HCT116 (cell line): ENCODE results near the gene TRPM8. TPM values are rescaled to one million over a fixed set of nuclear protein-coding genes. Genes with fewer than 3 reads are reported as not detected.

ENCODE experiments used
- ATAC-seq: fragments of 200-7000 bp; cut with Tn5 transposase; 2 replicates; pipeline ENCODE4 v1.9.1; 2020; ENCODE audit warnings: mild to moderate bottlenecking, moderate library complexity
- BruUV-seq: library from RNA; stranded (reverse); fragments of 400-500 nt; replicated peaks from 2 replicates; lab custom pipeline; 2021; lab: Mats Ljungman, UMichigan
- CTCF ChIA-PET: fragments of 300-600 bp; sonication (Branson Sonifier 250); formaldehyde crosslinking; loops from one replicate; lab custom pipeline; 2021; ENCODE audit warnings: antibody characterized with exemption; lab: Charles Lee
- POLR2A ChIA-PET: fragments of 300-600, 350-600 bp; sonication (Branson Sonifier 250); formaldehyde crosslinking; loops from one replicate; lab custom pipeline; 2021; ENCODE audit warnings: antibody characterized with exemption; lab: Charles Lee
- RAD21 ChIA-PET, 2 experiments: fragments of 300-600 bp; sonication (Branson Sonifier 250); formaldehyde crosslinking; loops; one replicate each; lab custom pipeline; 2023; ENCODE audit warnings: low total read pairs in 2 of 2; ENCODE audit not compliant: uncharacterized antibody in 2 of 2, unreplicated experiment in 2 of 2, low non-redundant PET in 1 of 2; lab: Charles Lee
- DNase-seq: peaks from one replicate; pipeline ENCODE4 v3.0.0-alpha.2; 2010; ENCODE audit warnings: low read depth, low spot score
- H2AFZ ChIP-seq: fragments of 200-600 bp; shearing (Covaris generic), sonication (generic); 2 replicates; pipeline ENCODE4 v1.6.1; 2017; ENCODE audit warnings: low read depth, mixed run types, mixed read lengths, antibody characterized with exemption, low read length; ENCODE audit not compliant: poor library complexity, severe bottlenecking
- H3K27ac ChIP-seq: 2 replicates; pipeline ENCODE4 v1.5.1; 2012; ENCODE audit warnings: low read depth, low read length
- H3K27me3 ChIP-seq: fragments of 200-600 bp; sonication (generic); 2 replicates; pipeline ENCODE4 v1.6.1; 2016; ENCODE audit warnings: mixed run types, low read length, mixed read lengths; ENCODE audit not compliant: insufficient read depth
- H3K36me3 ChIP-seq, 2 experiments: fragments of 200-500 bp in 1 of 2; fragments of 200-600 bp in 1 of 2; sonication (Bioruptor generic) in 1 of 2; sonication (generic) in 1 of 2; 2 replicates each; pipeline versions ENCODE4 v1.5.1 to v1.6.1; 2014 to 2016; ENCODE audit warnings: low read length in 2 of 2, inconsistent platforms in 1 of 2, mixed read lengths in 1 of 2, mixed run types in 1 of 2; ENCODE audit not compliant: insufficient read depth in 2 of 2, control insufficient read depth in 1 of 2
- H3K4me1 ChIP-seq, 2 experiments: fragments of 200-600 bp in 1 of 2; sonication (generic) in 1 of 2; 2 replicates each; pipeline versions ENCODE4 v1.5.1 to v1.6.1; 2012 to 2017; ENCODE audit warnings: low read length in 2 of 2, inconsistent platforms in 1 of 2, mild to moderate bottlenecking in 1 of 2, mixed read lengths in 1 of 2, mixed run types in 1 of 2, moderate library complexity in 1 of 2; ENCODE audit not compliant: insufficient read depth in 2 of 2, control insufficient read depth in 1 of 2
- H3K4me2 ChIP-seq: fragments of 200-600 bp; sonication (generic); 2 replicates; pipeline ENCODE4 v1.6.1; 2017; ENCODE audit warnings: mixed run types, low read length, mixed read lengths
- H3K4me3 ChIP-seq, 2 experiments: fragments of 200-600 bp in 1 of 2; sonication (generic) in 1 of 2; replicated peaks in 1 of 2; 2 replicates each; pipeline ENCODE4 v1.5.1; 2011 to 2016; ENCODE audit warnings: low read length in 2 of 2, control low read depth in 1 of 2, low read depth in 1 of 2, mild to moderate bottlenecking in 1 of 2, mixed read lengths in 1 of 2, mixed run types in 1 of 2
- H3K79me2 ChIP-seq: fragments of 200-600 bp; sonication (generic); 2 replicates; pipeline ENCODE4 v1.6.1; 2017; ENCODE audit warnings: mild to moderate bottlenecking, mixed run types, low read length, moderate library complexity, mixed read lengths; ENCODE audit not compliant: insufficient read depth
- H3K9ac ChIP-seq: fragments of 200-600 bp; sonication (generic); 2 replicates; pipeline ENCODE4 v1.6.1; 2016; ENCODE audit warnings: low read length, mixed read lengths
- H3K9me2 ChIP-seq: fragments of 200-600 bp; sonication (generic), shearing (Covaris generic); 2 replicates; pipeline ENCODE4 v1.6.1; 2017; ENCODE audit warnings: mixed run types, mild to moderate bottlenecking, moderate library complexity; ENCODE audit not compliant: insufficient read depth
- H3K9me3 ChIP-seq, 2 experiments: fragments of 200-500 bp in 1 of 2; fragments of 200-600 bp in 1 of 2; sonication (Bioruptor generic) in 1 of 2; sonication (generic) in 1 of 2; 2 replicates each; pipeline ENCODE4 v1.6.1; 2014 to 2017; ENCODE audit warnings: low read length in 2 of 2, mixed read lengths in 2 of 2, inconsistent platforms in 1 of 2, low read depth in 1 of 2, mild to moderate bottlenecking in 1 of 2, mixed run types in 1 of 2, moderate library complexity in 1 of 2; ENCODE audit not compliant: control insufficient read depth in 1 of 2, insufficient read depth in 1 of 2
- H4K20me1 ChIP-seq: fragments of 200-600 bp; sonication (generic), shearing (Covaris generic); 2 replicates; pipeline ENCODE4 v1.6.1; 2017; ENCODE audit warnings: mixed run types, mild to moderate bottlenecking, moderate library complexity; ENCODE audit not compliant: insufficient read depth
- ATF3 ChIP-seq: IDR thresholded peaks from 2 replicates; pipeline ENCODE4 v1.6.1; 2012
- CBX3 ChIP-seq: IDR thresholded peaks from 2 replicates; pipeline ENCODE4 v1.6.1; 2012; ENCODE audit warnings: low read depth
- CEBPB ChIP-seq: IDR thresholded peaks from 2 replicates; pipeline ENCODE4 v1.6.1; 2012; ENCODE audit warnings: low read depth
- EGR1 ChIP-seq: IDR thresholded peaks from 2 replicates; pipeline ENCODE4 v1.6.1; 2012; ENCODE audit warnings: low read depth
- ELF1 ChIP-seq: IDR thresholded peaks from 2 replicates; pipeline ENCODE4 v1.6.1; 2012; ENCODE audit warnings: low read depth, borderline replicate concordance
- JUND ChIP-seq: IDR thresholded peaks from 2 replicates; pipeline ENCODE4 v1.6.1; 2012
- POLR2A ChIP-seq: IDR thresholded peaks from 2 replicates; pipeline ENCODE4 v1.7.0; 2011; ENCODE audit warnings: borderline replicate concordance; ENCODE audit not compliant: insufficient read depth, insufficient read length; ENCODE audit errors: extremely low read depth
- POLR2AphosphoS5 ChIP-seq: IDR thresholded peaks from 2 replicates; pipeline ENCODE4 v1.6.1; 2011; ENCODE audit warnings: mild to moderate bottlenecking, low read depth, low read length, moderate library complexity
- REST ChIP-seq: IDR thresholded peaks from 2 replicates; pipeline ENCODE4 v1.6.1; 2012; ENCODE audit warnings: low read depth
- SP1 ChIP-seq: IDR thresholded peaks from 2 replicates; pipeline ENCODE4 v1.6.1; 2012; ENCODE audit warnings: low read depth
- SRF ChIP-seq: IDR thresholded peaks from 2 replicates; pipeline ENCODE4 v1.6.1; 2012; ENCODE audit warnings: low read depth
- TCF7L2 ChIP-seq: IDR thresholded peaks from 2 replicates; pipeline ENCODE4 v1.7.0; 2011; ENCODE audit warnings: borderline replicate concordance, inconsistent platforms; ENCODE audit not compliant: insufficient read depth, insufficient read length; ENCODE audit errors: extremely low read depth
- ZFX ChIP-seq: fragments of 450-650 bp; IDR thresholded peaks from 2 replicates; pipeline ENCODE4 v1.6.1; 2017
- intact Hi-C: fragments of 100-400 bp; cut with micrococcal nuclease; formaldehyde crosslinking; loops from 2 replicates; pipeline ENCODE4 v1.10.0; 2022
- total RNA-seq: library from RNA; stranded (reverse); gene quantifications from one replicate; pipeline ENCODE4 v1.2.1, GENCODE V29; 2021; ENCODE audit not compliant: unreplicated experiment
- TF ChIP-seq, protein P1 (sequence below): IDR thresholded peaks from 2 replicates; pipeline ENCODE4 v1.6.1; 2011; ENCODE audit warnings: mild to moderate bottlenecking, low read length, moderate library complexity; ENCODE audit not compliant: insufficient replicate concordance; ENCODE audit errors: extremely low read depth
- TF ChIP-seq, protein P2 (sequence below), 3 experiments: fragments of 200-600 bp in 1 of 3; sonication (generic) in 1 of 3; IDR thresholded peaks in 2 of 3; conservative IDR thresholded peaks in 1 of 3; 2 replicates each; pipeline ENCODE4 v1.5.1; 2012 to 2017; ENCODE audit warnings: low read depth in 2 of 3, low read length in 2 of 3, antibody characterized with exemption in 1 of 3, borderline replicate concordance in 1 of 3, control low read depth in 1 of 3, mild to moderate bottlenecking in 1 of 3, mixed read lengths in 1 of 3, mixed run types in 1 of 3, moderate library complexity in 1 of 3; ENCODE audit not compliant: insufficient read depth in 1 of 3

TRPM8 gene
- total RNA-seq, 1 experiment from 2014 or later = 0.39 TPM

- Histone ChIP-seq H2AFZ (no peak overlapping the region), H3K27ac (no peak overlapping the region), H3K27me3 (no peaks in the 10 kb centered on the region), H3K36me3 (no peaks in the 10 kb centered on the region), H3K4me1 (no peaks in the 10 kb centered on the region)
- no TSS peak for BruUV-seq
- no peak for ATAC-seq
- no peak for DNase-seq
- TF ChIP-seq ZFX = no peak
- TF ChIP-seq TCF7L2 = no peak
- no peak for TF ChIP-seq REST
- TF ChIP-seq ELF1 = no peak
- no peak for TF ChIP-seq SRF
- no peak for TF ChIP-seq POLR2A
- TF ChIP-seq CEBPB = no peak
- no peak for TF ChIP-seq POLR2AphosphoS5
- TF ChIP-seq, protein P1, sequence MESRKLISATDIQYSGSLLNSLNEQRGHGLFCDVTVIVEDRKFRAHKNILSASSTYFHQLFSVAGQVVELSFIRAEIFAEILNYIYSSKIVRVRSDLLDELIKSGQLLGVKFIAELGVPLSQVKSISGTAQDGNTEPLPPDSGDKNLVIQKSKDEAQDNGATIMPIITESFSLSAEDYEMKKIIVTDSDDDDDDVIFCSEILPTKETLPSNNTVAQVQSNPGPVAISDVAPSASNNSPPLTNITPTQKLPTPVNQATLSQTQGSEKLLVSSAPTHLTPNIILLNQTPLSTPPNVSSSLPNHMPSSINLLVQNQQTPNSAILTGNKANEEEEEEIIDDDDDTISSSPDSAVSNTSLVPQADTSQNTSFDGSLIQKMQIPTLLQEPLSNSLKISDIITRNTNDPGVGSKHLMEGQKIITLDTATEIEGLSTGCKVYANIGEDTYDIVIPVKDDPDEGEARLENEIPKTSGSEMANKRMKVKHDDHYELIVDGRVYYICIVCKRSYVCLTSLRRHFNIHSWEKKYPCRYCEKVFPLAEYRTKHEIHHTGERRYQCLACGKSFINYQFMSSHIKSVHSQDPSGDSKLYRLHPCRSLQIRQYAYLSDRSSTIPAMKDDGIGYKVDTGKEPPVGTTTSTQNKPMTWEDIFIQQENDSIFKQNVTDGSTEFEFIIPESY = no peak
- no peak for TF ChIP-seq JUND
- TF ChIP-seq, protein P2, sequence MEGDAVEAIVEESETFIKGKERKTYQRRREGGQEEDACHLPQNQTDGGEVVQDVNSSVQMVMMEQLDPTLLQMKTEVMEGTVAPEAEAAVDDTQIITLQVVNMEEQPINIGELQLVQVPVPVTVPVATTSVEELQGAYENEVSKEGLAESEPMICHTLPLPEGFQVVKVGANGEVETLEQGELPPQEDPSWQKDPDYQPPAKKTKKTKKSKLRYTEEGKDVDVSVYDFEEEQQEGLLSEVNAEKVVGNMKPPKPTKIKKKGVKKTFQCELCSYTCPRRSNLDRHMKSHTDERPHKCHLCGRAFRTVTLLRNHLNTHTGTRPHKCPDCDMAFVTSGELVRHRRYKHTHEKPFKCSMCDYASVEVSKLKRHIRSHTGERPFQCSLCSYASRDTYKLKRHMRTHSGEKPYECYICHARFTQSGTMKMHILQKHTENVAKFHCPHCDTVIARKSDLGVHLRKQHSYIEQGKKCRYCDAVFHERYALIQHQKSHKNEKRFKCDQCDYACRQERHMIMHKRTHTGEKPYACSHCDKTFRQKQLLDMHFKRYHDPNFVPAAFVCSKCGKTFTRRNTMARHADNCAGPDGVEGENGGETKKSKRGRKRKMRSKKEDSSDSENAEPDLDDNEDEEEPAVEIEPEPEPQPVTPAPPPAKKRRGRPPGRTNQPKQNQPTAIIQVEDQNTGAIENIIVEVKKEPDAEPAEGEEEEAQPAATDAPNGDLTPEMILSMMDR (IDR thresholded peaks at IDR 0.05 in 2 of 3, conservative IDR thresholded peaks at IDR 0.05 in 1 of 3; ENCODE audit: borderline replicate concordance in 1 of 3, insufficient read depth in 1 of 3, low read depth in 2 of 3, low read length in 2 of 3) = no peak
- TF ChIP-seq ATF3 = no peak
- TF ChIP-seq CBX3 = no peak
- no peak for TF ChIP-seq EGR1
- TF ChIP-seq SP1 = no peak
- TF ChIP-seq, all 23 proteins: peak for 0
- no peak overlapping the region for H3K9ac ChIP-seq
- H3K4me3 ChIP-seq = no peak overlapping the region
- RAD21 ChIA-PET = no interaction called here
- H3K79me2 ChIP-seq = no peaks in the 10 kb centered on the region
- intact Hi-C loops = no loop called here
- H4K20me1 ChIP-seq = no peaks in the 10 kb centered on the region
- H3K9me2 ChIP-seq = no peaks in the 10 kb centered on the region
- CTCF ChIA-PET = no interaction called here
- POLR2A ChIA-PET = no interaction called here
- no peaks in the 10 kb centered on the region for H3K9me3 ChIP-seq
- H3K4me2 ChIP-seq = no peak overlapping the region
These were observed 23.5 kb downstream of the TRPM8 start for GRCh38 chr2:233940376-233941276.
